ENCODE measurements around the gene EPPIN.
"Not testable (repeated sequence)": the region's sequence is repeated elsewhere in the genome, so short reads cannot be mapped to it uniquely, and the experiment has no call there.

DNA sequence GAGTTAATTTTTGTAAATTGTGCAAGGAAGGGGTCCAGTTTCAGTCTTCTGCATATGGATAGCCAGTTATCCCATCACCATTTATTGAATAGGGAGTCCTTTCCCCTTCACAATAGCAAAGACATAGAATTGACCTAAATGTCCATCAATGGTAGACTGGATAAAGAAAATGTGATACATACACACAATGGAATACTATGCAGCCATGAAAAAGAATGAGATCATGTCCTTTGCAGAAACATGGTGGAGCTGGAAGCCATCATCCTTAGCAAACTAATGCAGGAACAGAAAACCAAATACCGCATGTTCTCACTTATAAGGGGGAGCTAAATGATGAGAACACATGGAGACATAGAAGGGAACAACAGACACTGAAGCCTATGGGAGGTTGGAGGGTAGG, 22.4 kb upstream of the EPPIN start:
- TF ChIP-seq, protein P1, sequence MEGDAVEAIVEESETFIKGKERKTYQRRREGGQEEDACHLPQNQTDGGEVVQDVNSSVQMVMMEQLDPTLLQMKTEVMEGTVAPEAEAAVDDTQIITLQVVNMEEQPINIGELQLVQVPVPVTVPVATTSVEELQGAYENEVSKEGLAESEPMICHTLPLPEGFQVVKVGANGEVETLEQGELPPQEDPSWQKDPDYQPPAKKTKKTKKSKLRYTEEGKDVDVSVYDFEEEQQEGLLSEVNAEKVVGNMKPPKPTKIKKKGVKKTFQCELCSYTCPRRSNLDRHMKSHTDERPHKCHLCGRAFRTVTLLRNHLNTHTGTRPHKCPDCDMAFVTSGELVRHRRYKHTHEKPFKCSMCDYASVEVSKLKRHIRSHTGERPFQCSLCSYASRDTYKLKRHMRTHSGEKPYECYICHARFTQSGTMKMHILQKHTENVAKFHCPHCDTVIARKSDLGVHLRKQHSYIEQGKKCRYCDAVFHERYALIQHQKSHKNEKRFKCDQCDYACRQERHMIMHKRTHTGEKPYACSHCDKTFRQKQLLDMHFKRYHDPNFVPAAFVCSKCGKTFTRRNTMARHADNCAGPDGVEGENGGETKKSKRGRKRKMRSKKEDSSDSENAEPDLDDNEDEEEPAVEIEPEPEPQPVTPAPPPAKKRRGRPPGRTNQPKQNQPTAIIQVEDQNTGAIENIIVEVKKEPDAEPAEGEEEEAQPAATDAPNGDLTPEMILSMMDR (conservative IDR thresholded peaks at IDR 0.05), result not testable (repeated sequence)
- TF ChIP-seq ZFX (IDR thresholded peaks at IDR 0.05), result not testable (repeated sequence)

Measured in C4-2B (cell line).